Activated T-helper 1 cell treated with Interleukin-2 at 50 U/mL for 16 hours (primary cell): ENCODE data around the gene LRCOL1.

ENCODE experiments used
- DNase-seq: peaks from one replicate; pipeline ENCODE4 v3.0.0-alpha.2; 2020; ENCODE audit warnings: low read depth

LRCOL1 gene

GRCh38 chr12:132610051-132610759 lies at the start of gene LRCOL1:
Gene LRCOL1 (minus strand): TSS chr12:132610582. CDS start chr12:132606251, 4,331 bp downstream.
- DNase-seq: no peak

GRCh38 chr12:132660052-132660451 lies 49.7 kb upstream of the LRCOL1 start:
- no peak for DNase-seq

GRCh38 chr12:132659146-132659545 lies 48.8 kb upstream of the LRCOL1 start:
- no peak for DNase-seq

GRCh38 chr12:132658149-132658894 lies 47.9 kb upstream of the LRCOL1 start:
- DNase-seq: no peak

- no peak for DNase-seq
These were observed 46.8 kb upstream of the LRCOL1 start for GRCh38 chr12:132657004-132657727.

- DNase-seq: no peak
These were observed 43.3 kb upstream of the LRCOL1 start for GRCh38 chr12:132653567-132654290.

GRCh38 chr12:132651444-132652100 lies 41.2 kb upstream of the LRCOL1 start:
- no peak for DNase-seq

GRCh38 chr12:132649226-132649945 lies 39.0 kb upstream of the LRCOL1 start:
- no peak for DNase-seq

- DNase-seq: no peak
These were observed 38.3 kb upstream of the LRCOL1 start for GRCh38 chr12:132648616-132649225.

- DNase-seq: no peak
These were observed 37.5 kb upstream of the LRCOL1 start for GRCh38 chr12:132647858-132648257.

- no peak for DNase-seq
These were observed 36.5 kb upstream of the LRCOL1 start for GRCh38 chr12:132646850-132647249.

GRCh38 chr12:132642846-132643835 lies 32.8 kb upstream of the LRCOL1 start:
- no peak for DNase-seq

- no peak for DNase-seq
These were observed 31.6 kb upstream of the LRCOL1 start for GRCh38 chr12:132641811-132642650.

GRCh38 chr12:132640936-132641335 lies 30.6 kb upstream of the LRCOL1 start:
- no peak for DNase-seq

GRCh38 chr12:132639956-132640520 lies 29.7 kb upstream of the LRCOL1 start:
- DNase-seq: no peak

GRCh38 chr12:132638541-132639408 lies 28.4 kb upstream of the LRCOL1 start:
- DNase-seq: no peak

GRCh38 chr12:132637811-132638210 lies 27.4 kb upstream of the LRCOL1 start:
- no peak for DNase-seq
